H9 (cell line): ENCODE results near the gene NCAPH2. TPM values are rescaled to one million over a fixed set of nuclear protein-coding genes. Genes with fewer than 3 reads are reported as not detected.

Experiments
- DNase-seq: peaks from one replicate; pipeline ENCODE4 v3.0.0-alpha.2; 2017
- H2AFZ ChIP-seq: one replicate; pipeline ENCODE4 v1.6.1; 2013; ENCODE audit warnings: mild to moderate bottlenecking, low read length, control low read depth, moderate library complexity
- H2AK5ac ChIP-seq: 2 replicates; pipeline ENCODE4 v1.6.1; 2013; ENCODE audit warnings: low read length, control low read depth, mixed read lengths; ENCODE audit not compliant: insufficient read length
- H2BK120ac ChIP-seq: one replicate; pipeline ENCODE4 v1.6.1; 2013; ENCODE audit warnings: low read depth, mild to moderate bottlenecking, low read length, control low read depth, inconsistent platforms; ENCODE audit not compliant: poor library complexity, severe bottlenecking
- H2BK12ac ChIP-seq: 2 replicates; pipeline ENCODE4 v1.6.1; 2013; ENCODE audit warnings: low read length, control low read depth, mixed read lengths, low read depth; ENCODE audit not compliant: insufficient read length
- H2BK15ac ChIP-seq: 2 replicates; pipeline ENCODE4 v1.6.1; 2013; ENCODE audit warnings: low read depth, low read length, control low read depth
- H2BK20ac ChIP-seq: one replicate; pipeline ENCODE4 v1.6.1; 2013; ENCODE audit warnings: low read depth, mild to moderate bottlenecking, low read length, control low read depth, inconsistent platforms; ENCODE audit not compliant: poor library complexity, severe bottlenecking
- H2BK5ac ChIP-seq: 2 replicates; pipeline ENCODE4 v1.6.1; 2013; ENCODE audit warnings: low read length, control low read depth, mixed read lengths; ENCODE audit not compliant: insufficient read length
- H3K14ac ChIP-seq: 2 replicates; pipeline ENCODE4 v1.6.1; 2013; ENCODE audit warnings: low read length, control low read depth; ENCODE audit not compliant: insufficient read depth
- H3K18ac ChIP-seq: 2 replicates; pipeline ENCODE4 v1.6.1; 2013; ENCODE audit warnings: low read depth, mild to moderate bottlenecking, mixed read lengths, low read length, control low read depth; ENCODE audit not compliant: insufficient read length
- H3K23ac ChIP-seq: 2 replicates; pipeline ENCODE4 v1.6.1; 2013; ENCODE audit warnings: low read length, control low read depth, mixed read lengths, low read depth; ENCODE audit not compliant: insufficient read length
- H3K23me2 ChIP-seq: 2 replicates; pipeline ENCODE4 v1.6.1; 2013; ENCODE audit warnings: low read depth, mild to moderate bottlenecking, mixed read lengths, low read length, control low read depth; ENCODE audit not compliant: insufficient read length, poor library complexity, severe bottlenecking
- H3K27ac ChIP-seq: 2 replicates; pipeline ENCODE4 v1.5.1; 2013; ENCODE audit warnings: low read length, control low read depth, mixed read lengths, low read depth; ENCODE audit not compliant: insufficient read length
- H3K27me3 ChIP-seq: 2 replicates; pipeline ENCODE4 v1.6.1; 2013; ENCODE audit warnings: low read length, control low read depth, inconsistent platforms; ENCODE audit not compliant: insufficient read depth
- H3K4ac ChIP-seq: 2 replicates; pipeline ENCODE4 v1.6.1; 2013; ENCODE audit warnings: low read depth, mild to moderate bottlenecking, control low read depth, inconsistent platforms, low read length, moderate library complexity
- H3K4me1 ChIP-seq: 2 replicates; pipeline ENCODE4 v1.6.1; 2013; ENCODE audit warnings: low read length, control low read depth, inconsistent platforms; ENCODE audit not compliant: insufficient read depth
- H3K4me2 ChIP-seq: 2 replicates; pipeline ENCODE4 v1.6.1; 2013; ENCODE audit warnings: low read length, control low read depth, mixed read lengths; ENCODE audit not compliant: insufficient read length, insufficient read depth
- H3K56ac ChIP-seq: 2 replicates; pipeline ENCODE4 v1.6.1; 2013; ENCODE audit warnings: low read depth, mild to moderate bottlenecking, mixed read lengths, low read length, control low read depth; ENCODE audit not compliant: insufficient read length
- H3K79me1 ChIP-seq: 2 replicates; pipeline ENCODE4 v1.6.1; 2013; ENCODE audit warnings: low read depth, mild to moderate bottlenecking, moderate library complexity, low read length, control low read depth, inconsistent platforms; ENCODE audit not compliant: insufficient read depth, poor library complexity, severe bottlenecking
- H3K79me2 ChIP-seq: 2 replicates; pipeline ENCODE4 v1.6.1; 2013; ENCODE audit warnings: low read length, control low read depth, inconsistent platforms; ENCODE audit not compliant: insufficient read depth
- H3K9ac ChIP-seq: 2 replicates; pipeline ENCODE4 v1.6.1; 2013; ENCODE audit warnings: low read length, control low read depth, mixed read lengths; ENCODE audit not compliant: insufficient read length; ENCODE audit errors: extremely low read depth
- H3K9me3 ChIP-seq: one replicate; pipeline ENCODE4 v1.6.1; 2013; ENCODE audit warnings: low read depth, low read length, inconsistent platforms; ENCODE audit not compliant: control insufficient read depth
- H3T11ph ChIP-seq: one replicate; pipeline ENCODE4 v1.6.1; 2013; ENCODE audit warnings: mild to moderate bottlenecking, low read length, control low read depth, inconsistent platforms
- H4K20me1 ChIP-seq: one replicate; pipeline ENCODE4 v1.6.1; 2013; ENCODE audit not compliant: control insufficient read depth, insufficient read length, insufficient read depth
- H4K5ac ChIP-seq: 2 replicates; pipeline ENCODE4 v1.6.1; 2013; ENCODE audit warnings: low read depth, mild to moderate bottlenecking, mixed read lengths, low read length, control low read depth; ENCODE audit not compliant: insufficient read length
- H4K8ac ChIP-seq: replicated peaks from 2 replicates; pipeline ENCODE4 v1.6.1; 2013; ENCODE audit warnings: low read length, control low read depth, mixed read lengths, low read depth; ENCODE audit not compliant: insufficient read length
- H4K91ac ChIP-seq: 2 replicates; pipeline ENCODE4 v1.6.1; 2013; ENCODE audit warnings: low read depth, mild to moderate bottlenecking, moderate library complexity, mixed read lengths, low read length, control low read depth; ENCODE audit not compliant: insufficient read length
- H3K27ac Mint-ChIP-seq, 3 experiments: 2 replicates in 2 of 3; 3 replicates in 1 of 3; pipeline ENCODE4 v1.8.0; 2020 to 2021; ENCODE audit warnings: mixed read lengths in 3 of 3, mild to moderate bottlenecking in 1 of 3, moderate library complexity in 1 of 3
- H3K27me3 Mint-ChIP-seq: 2 replicates; pipeline ENCODE4 v1.8.0; 2021; ENCODE audit warnings: low read depth, mild to moderate bottlenecking, moderate library complexity, mixed read lengths
- H3K36me3 Mint-ChIP-seq, 3 experiments: 2 replicates in 2 of 3; 3 replicates in 1 of 3; pipeline ENCODE4 v1.8.0; 2020 to 2021; ENCODE audit warnings: low read depth in 3 of 3, mixed read lengths in 3 of 3; ENCODE audit not compliant: insufficient read depth in 1 of 3
- H3K4me1 Mint-ChIP-seq, 2 experiments: 2 replicates each; pipeline ENCODE4 v1.8.0; 2020; ENCODE audit warnings: mixed read lengths in 2 of 2
- H3K4me3 Mint-ChIP-seq, 2 experiments: 2 replicates in 1 of 2; 3 replicates in 1 of 2; pipeline ENCODE4 v1.8.0; 2020 to 2021; ENCODE audit warnings: mild to moderate bottlenecking in 2 of 2, mixed read lengths in 2 of 2, moderate library complexity in 1 of 2
- H3K9me3 Mint-ChIP-seq, 2 experiments: 2 replicates in 1 of 2; 3 replicates in 1 of 2; pipeline ENCODE4 v1.8.0; 2020; ENCODE audit warnings: mild to moderate bottlenecking in 2 of 2, mixed read lengths in 2 of 2, moderate library complexity in 1 of 2
- WGBS: extraction: QIAGEN DNeasy Blood & Tissue Kit; methylation state at CpG from one replicate; pipeline ENCODE4 v1.1.7; 2013; ENCODE audit warnings: missing lambda C conversion rate, low lambda C conversion rate, mixed read lengths; ENCODE audit not compliant: insufficient read length; ENCODE audit errors: extremely low coverage; 5-methylcytosine and 5-hydroxymethylcytosine counted together
- total RNA-seq: library from RNA; stranded (reverse); gene quantifications from 2 replicates; pipeline ENCODE4 v1.2.1, GENCODE V29; 2021
- TF ChIP-seq, protein P1 (sequence below): fragments of 200-600 bp; sonication (generic); conservative IDR thresholded peaks from 3 replicates; pipeline ENCODE4 v1.8.0; 2021; ENCODE audit warnings: antibody characterized with exemption, mild to moderate bottlenecking

NCAPH2 gene
- total RNA-seq, 1 experiment from 2014 or later, result 76.2 TPM

DNA sequence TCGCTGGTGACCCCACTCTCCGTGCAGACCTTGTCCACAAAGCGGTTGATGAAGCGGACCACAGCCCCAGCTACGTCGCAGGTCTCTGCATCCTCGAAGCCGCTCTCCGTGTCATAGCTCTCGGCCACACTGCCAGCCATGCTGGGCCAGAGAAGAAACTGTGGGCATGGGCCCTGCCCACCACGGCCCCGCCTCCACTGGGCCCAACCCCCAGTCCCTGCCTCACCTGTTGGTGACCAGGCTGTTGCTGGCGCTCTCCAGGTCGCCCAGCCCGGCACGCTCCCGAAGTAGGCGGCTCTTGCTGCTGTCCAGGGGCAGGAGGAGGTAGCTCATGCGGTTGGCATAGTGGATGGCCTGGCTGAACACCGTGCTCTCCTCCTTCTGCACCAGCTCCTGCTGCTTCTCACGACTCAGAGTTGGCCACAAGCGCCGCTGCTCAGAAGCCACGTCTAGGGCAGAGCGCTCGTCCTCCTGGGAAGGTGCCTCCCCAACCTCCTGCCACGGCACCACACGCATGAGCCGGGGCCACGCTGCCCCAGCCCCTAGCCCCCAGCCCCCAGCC, 46.0 kb upstream of the NCAPH2 start:
- Mint-ChIP-seq H3K36me3 (peaks cover 27 to 89% (median 85%) of the 10 kb centered on the region in 3 experiments), H3K27ac (no peak overlapping the region), H3K4me1 (no peaks in the 10 kb centered on the region), H3K27me3 (no peaks in the 10 kb centered on the region), H3K9me3 (no peaks in the 10 kb centered on the region; a peak in 1 of 5 replicates), H3K4me3 (no peak overlapping the region)
- Histone ChIP-seq H3K14ac (no peak overlapping the region), H3K9ac (no peak overlapping the region), H4K5ac (no peak overlapping the region), H3K4me2 (no peak overlapping the region), H3K79me1 (no peaks in the 10 kb centered on the region), H4K20me1 (no peaks in the 10 kb centered on the region), H3K23ac (no peak overlapping the region), H4K91ac (no peak overlapping the region), H2AK5ac (no peak overlapping the region), H3K56ac (no peak overlapping the region), H3K9me3 (no peaks in the 10 kb centered on the region), H3K18ac (no peak overlapping the region), H3K79me2 (no peaks in the 10 kb centered on the region), H2BK20ac (no peak overlapping the region), H2AFZ (no peak overlapping the region), H2BK120ac (no peak overlapping the region), H3K27me3 (no peaks in the 10 kb centered on the region), H3T11ph (no peak overlapping the region), H2BK5ac (no peak overlapping the region), H3K23me2 (no peaks in the 10 kb centered on the region), H3K4ac (no peak overlapping the region), H4K8ac (no peak overlapping the region), H2BK12ac (no peak overlapping the region), H2BK15ac (no peak overlapping the region), H3K27ac (no peak overlapping the region), H3K4me1 (no peaks in the 10 kb centered on the region)
- WGBS, result no CpG with 5 or more reads among the region's 30 CpGs
- DNase-seq, result no peak
- TF ChIP-seq, protein P1, sequence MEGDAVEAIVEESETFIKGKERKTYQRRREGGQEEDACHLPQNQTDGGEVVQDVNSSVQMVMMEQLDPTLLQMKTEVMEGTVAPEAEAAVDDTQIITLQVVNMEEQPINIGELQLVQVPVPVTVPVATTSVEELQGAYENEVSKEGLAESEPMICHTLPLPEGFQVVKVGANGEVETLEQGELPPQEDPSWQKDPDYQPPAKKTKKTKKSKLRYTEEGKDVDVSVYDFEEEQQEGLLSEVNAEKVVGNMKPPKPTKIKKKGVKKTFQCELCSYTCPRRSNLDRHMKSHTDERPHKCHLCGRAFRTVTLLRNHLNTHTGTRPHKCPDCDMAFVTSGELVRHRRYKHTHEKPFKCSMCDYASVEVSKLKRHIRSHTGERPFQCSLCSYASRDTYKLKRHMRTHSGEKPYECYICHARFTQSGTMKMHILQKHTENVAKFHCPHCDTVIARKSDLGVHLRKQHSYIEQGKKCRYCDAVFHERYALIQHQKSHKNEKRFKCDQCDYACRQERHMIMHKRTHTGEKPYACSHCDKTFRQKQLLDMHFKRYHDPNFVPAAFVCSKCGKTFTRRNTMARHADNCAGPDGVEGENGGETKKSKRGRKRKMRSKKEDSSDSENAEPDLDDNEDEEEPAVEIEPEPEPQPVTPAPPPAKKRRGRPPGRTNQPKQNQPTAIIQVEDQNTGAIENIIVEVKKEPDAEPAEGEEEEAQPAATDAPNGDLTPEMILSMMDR, result no peak
